Fibroblast of skin of scalp (primary cell): ENCODE results near the gene CCNB1.
"Not testable (repeated sequence)": the region's sequence is repeated elsewhere in the genome, so short reads cannot be mapped to it uniquely, and the experiment has no call there.

ENCODE experiments used
- DNase-seq: peaks from one replicate; pipeline ENCODE4 v3.0.0-alpha.2; 2013

CCNB1 gene

GRCh38 chr5:69187342-69187741, 20.4 kb downstream of the CCNB1 start:
- DNase-seq = no peak

- DNase-seq = no peak
Measured at GRCh38 chr5:69188811-69189161, 21.8 kb downstream of the CCNB1 start.

- peak; percentile 92 for DNase-seq
Measured at GRCh38 chr5:69189162-69190086, 22.5 kb downstream of the CCNB1 start, which contains the start of gene CENPH. TSS of gene CENPH (plus strand) at chr5:69189583. CDS start at chr5:69189635, 52 bp downstream.

GRCh38 chr5:69202497-69202896, 35.5 kb downstream of the CCNB1 start:
- peak; percentile 33 for DNase-seq

- DNase-seq = peak; percentile 84
Measured at GRCh38 chr5:69206528-69207190, 39.7 kb downstream of the CCNB1 start.

- peak; percentile 80 for DNase-seq
Measured at GRCh38 chr5:69209602-69210001, 42.7 kb downstream of the CCNB1 start.

- DNase-seq = no peak
Measured at GRCh38 chr5:69211200-69211599, 44.2 kb downstream of the CCNB1 start.

- no peak for DNase-seq
Measured at GRCh38 chr5:69212022-69212421, 45.1 kb downstream of the CCNB1 start.

- DNase-seq = no peak
Measured at GRCh38 chr5:69213513-69214215, 46.7 kb downstream of the CCNB1 start.

- no peak for DNase-seq
Measured at GRCh38 chr5:69217151-69217511, 50.2 kb downstream of the CCNB1 start.

GRCh38 chr5:69217548-69218526, 50.9 kb downstream of the CCNB1 start:
- peak; percentile 91 for DNase-seq

GRCh38 chr5:69219939-69220338, 53.0 kb downstream of the CCNB1 start:
- no peak for DNase-seq

GRCh38 chr5:69220371-69220770, 53.4 kb downstream of the CCNB1 start:
- not testable (repeated sequence) for DNase-seq

GRCh38 chr5:69220833-69221232, 53.9 kb downstream of the CCNB1 start:
- not testable (repeated sequence) for DNase-seq

GRCh38 chr5:69224520-69224919, 57.6 kb downstream of the CCNB1 start:
- no peak for DNase-seq

- DNase-seq = no peak
Measured at GRCh38 chr5:69225860-69226259, 58.9 kb downstream of the CCNB1 start.
